ENCODE results near the gene METTL8.

- TF ChIP-seq EP300 (IDR thresholded peaks at IDR 0.05), result no peak
- TF ChIP-seq MAX (IDR thresholded peaks at IDR 0.05), result no peak
- no peak for TF ChIP-seq CTCF (IDR thresholded peaks at IDR 0.05)
- TF ChIP-seq CBX2 (IDR thresholded peaks at IDR 0.05; ENCODE audit: borderline replicate concordance, low read depth), result no peak
- TF ChIP-seq CEBPB (IDR thresholded peaks at IDR 0.05), result no peak
These were observed 3.0 kb downstream of the METTL8 start for GRCh38 chr2:171430516-171431410.

All from A549 (cell line).